ENCODE measurements around the gene CDH5. TPM values are rescaled to one million over a fixed set of nuclear protein-coding genes. Genes with fewer than 3 reads are reported as not detected.

CDH5 gene, protein sequence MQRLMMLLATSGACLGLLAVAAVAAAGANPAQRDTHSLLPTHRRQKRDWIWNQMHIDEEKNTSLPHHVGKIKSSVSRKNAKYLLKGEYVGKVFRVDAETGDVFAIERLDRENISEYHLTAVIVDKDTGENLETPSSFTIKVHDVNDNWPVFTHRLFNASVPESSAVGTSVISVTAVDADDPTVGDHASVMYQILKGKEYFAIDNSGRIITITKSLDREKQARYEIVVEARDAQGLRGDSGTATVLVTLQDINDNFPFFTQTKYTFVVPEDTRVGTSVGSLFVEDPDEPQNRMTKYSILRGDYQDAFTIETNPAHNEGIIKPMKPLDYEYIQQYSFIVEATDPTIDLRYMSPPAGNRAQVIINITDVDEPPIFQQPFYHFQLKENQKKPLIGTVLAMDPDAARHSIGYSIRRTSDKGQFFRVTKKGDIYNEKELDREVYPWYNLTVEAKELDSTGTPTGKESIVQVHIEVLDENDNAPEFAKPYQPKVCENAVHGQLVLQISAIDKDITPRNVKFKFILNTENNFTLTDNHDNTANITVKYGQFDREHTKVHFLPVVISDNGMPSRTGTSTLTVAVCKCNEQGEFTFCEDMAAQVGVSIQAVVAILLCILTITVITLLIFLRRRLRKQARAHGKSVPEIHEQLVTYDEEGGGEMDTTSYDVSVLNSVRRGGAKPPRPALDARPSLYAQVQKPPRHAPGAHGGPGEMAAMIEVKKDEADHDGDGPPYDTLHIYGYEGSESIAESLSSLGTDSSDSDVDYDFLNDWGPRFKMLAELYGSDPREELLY
- total RNA-seq, result 9.6 and 16.1 TPM in 2 replicates

DNA sequence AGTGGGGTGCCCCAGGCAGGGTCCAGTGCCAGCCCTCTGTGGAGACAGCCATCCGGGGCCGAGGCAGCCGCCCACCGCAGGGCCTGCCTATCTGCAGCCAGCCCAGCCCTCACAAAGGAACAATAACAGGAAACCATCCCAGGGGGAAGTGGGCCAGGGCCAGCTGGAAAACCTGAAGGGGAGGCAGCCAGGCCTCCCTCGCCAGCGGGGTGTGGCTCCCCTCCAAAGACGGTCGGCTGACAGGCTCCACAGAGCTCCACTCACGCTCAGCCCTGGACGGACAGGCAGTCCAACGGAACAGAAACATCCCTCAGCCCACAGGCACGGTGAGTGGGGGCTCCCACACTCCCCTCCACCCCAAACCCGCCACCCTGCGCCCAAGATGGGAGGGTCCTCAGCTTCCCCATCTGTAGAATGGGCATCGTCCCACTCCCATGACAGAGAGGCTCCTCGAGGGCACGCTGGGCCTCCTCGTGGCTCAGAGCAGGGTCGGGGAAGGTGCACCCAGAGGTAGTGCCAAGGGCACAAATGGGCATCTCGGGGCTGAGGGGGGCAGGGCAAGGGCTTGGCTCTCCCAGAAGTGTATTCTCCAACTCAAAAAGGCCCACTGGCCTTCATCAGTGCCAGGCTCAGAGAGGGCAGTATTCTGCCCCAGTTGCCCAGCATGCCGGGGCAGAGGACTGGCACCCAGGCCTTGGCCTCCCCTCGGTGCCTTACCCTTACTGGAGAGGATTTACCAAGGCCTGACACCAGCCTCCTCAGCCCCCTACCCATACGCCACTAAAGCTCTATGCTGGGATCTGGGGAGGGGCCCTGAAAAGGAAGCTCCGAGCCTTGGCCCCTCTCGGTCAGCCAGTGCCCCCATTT, at the start of gene CDH5:
CDH5 (plus strand) TSS at position 259 of the 867 bp plus-strand sequence. CDS start 12,647 bp downstream, outside the sequence.

DNA sequence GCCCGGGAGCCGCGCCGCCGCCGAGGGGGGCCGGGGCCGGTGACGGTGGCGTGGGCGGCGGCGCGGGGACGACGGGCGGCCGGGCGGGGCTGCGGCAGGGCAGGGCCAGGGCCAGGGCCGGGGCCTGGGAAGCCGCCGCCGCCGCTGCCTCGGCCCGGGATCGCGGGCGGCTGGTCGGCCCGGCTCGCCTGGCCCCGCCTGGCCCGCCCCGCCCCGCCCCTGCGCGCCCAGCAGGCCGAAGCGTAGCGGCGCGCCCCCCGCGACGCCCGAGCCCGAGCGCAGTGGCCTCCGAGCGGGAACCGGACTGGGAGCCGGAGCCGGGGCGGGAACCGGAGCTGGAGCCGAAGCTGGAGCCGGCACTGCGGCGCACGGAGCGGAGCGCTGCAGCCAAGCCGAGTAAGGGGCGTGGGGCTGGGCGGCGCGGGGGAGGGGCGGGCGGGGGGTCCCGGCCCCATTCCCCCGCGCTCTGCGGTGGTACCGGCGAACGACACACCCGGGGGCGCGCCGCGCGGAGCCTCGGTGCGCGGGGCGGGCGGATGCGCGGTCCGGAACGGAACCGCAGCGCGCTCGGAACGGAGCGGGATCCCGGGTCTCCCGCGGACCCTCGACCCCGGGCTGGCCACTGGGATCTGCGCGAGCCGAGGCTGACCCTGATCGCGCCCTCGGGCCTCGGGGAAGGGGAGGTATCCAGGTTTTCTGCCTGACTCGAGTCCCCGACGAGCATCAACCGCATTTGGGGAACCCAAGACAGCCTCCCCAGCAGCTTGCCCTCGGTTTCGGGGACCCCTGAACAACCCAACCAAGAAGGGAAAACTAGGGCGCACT, 60.8 kb downstream of the CDH5 start, which contains the start of gene BEAN1:
BEAN1 (plus strand) TSS at position 260 of the 825 bp plus-strand sequence. CDS start 10,382 bp downstream, outside the sequence.

Other genes with a start within 250 kb of the CDH5 start
- not detected in 2 replicates for gene BEAN1, start 60.6 kb downstream of the CDH5 start, total RNA-seq
- 75.9 and 82.3 TPM in 2 replicates for gene TK2, start 183.4 kb downstream of the CDH5 start, total RNA-seq
- 32.6 and 49.4 TPM in 2 replicates for gene CKLF, start 185.9 kb downstream of the CDH5 start, total RNA-seq
- 1.4 and 1.6 TPM in 2 replicates for gene CMTM1, start 199.7 kb downstream of the CDH5 start, total RNA-seq
- gene CMTM2, start 212.8 kb downstream of the CDH5 start, total RNA-seq, result not detected in 2 replicates
- gene CMTM3, start 238.0 kb downstream of the CDH5 start, total RNA-seq, result 6.2 and 8.4 TPM in 2 replicates

Data from aortic smooth muscle cell (primary cell).